A549 treated with Hydrocortisone at 1 μM for 4 hours (cell line): Measurements from ENCODE around the gene PEX10. TPM values are rescaled to one million over a fixed set of nuclear protein-coding genes. Genes with fewer than 3 reads are reported as not detected.

ENCODE experiments used
- total RNA-seq: library from RNA; stranded (reverse); fragments of 200-300 nt; extraction: Qiagen RNA extraction; gene quantifications from 5 replicates; pipeline ENCODE4 v1.2.3, GENCODE V29; 2022

PEX10 gene
- total RNA-seq: 19.1 to 25.3 TPM (median 23.1 TPM) in 5 replicates

DNA sequence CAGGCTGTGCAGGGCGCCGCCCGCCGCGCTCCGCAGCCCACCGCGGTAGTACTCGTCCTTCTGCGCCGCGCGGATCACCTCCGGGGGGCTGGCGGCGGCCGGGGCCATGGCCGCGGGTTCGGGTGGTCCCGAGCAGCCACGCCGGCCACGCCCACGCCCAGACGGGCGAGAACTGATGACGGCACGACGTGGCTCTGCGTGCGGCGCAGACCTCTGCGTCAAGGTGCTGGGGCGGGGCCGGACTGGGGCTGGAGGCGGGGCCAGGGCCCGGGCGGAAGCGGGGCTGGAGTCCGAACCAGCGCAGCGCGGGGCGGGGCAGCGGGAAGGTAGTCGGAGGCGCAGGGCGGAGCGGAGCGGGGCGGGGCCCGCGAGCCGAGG lies at the start of gene PEX10:
Gene PEX10, minus strand, starts transcription at position 170 of the 378 bp plus-strand sequence. Its CDS starts 62 bp downstream, at position 108.

DNA sequence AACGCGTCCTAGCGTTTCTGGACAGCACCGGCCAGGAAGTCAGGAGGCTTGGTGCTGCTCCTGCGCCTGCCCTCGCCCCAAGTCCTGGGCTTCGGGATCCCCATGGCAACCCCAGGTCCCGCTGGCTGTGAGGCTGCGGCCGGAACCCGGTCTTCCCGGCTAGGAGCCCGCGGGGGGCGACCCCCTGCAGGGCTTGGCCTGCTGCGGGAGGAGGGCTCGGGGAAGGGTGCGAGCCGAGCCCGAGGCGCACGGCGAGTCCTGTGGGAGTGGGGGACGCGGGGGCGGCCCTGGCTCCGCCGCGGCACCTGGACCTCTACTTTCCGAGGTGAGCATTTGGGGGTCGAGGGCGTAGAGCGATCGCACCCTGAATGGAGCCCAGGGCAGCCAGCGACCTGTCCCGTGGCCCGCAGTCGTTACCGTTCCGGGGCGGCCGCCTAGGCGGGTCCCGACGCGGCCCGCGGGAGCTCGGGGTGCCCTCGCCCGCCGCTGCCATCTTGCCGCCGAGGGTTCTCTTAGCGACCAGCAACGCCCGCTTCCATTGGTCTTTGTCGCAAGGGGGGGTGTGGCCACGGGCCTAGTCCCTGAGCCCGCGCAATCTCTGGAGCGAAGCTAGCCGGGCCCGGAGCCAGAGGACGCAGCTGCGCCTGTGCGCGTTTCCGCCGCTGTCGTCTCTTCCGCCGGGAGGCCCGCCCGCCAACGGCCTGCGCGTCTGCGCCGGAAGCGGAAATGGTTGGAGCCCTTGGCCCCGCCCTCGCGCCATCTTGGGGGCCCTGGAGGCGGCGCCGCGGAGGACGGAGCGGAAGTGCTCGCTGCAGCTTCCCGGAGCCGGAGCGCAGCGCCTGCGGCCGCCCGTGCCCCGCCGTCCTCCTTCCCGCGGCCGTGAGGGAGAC lies 21.1 kb downstream of the PEX10 start, which contains the start of the genes MORN1 and RER1:
Gene MORN1, minus strand, starts transcription at position 514 of the 890 bp plus-strand sequence. Its CDS starts 21 bp downstream, at position 493.
Gene RER1, plus strand, starts transcription at position 801 of the 890 bp plus-strand sequence. CDS start 3,950 bp downstream, outside the sequence.

Other genes with a start within 250 kb of the PEX10 start
- 36.4 to 59.0 TPM (median 53.5 TPM) in 5 replicates for gene FAAP20, start 217.8 kb downstream of the PEX10 start, total RNA-seq
- gene SKI, start 184.2 kb downstream of the PEX10 start, total RNA-seq: 22.2 to 26.2 TPM (median 24.7 TPM) in 5 replicates
- gene MORN1, start 21.0 kb downstream of the PEX10 start, total RNA-seq: 5.1 to 6.2 TPM (median 6.0 TPM) in 5 replicates
- gene RER1, start 20.7 kb downstream of the PEX10 start, total RNA-seq: 92.4 to 123 TPM (median 122 TPM) in 5 replicates
- 0.24 to 0.43 TPM (median 0.33 TPM) in 5 replicates for gene PLCH2, start 63.7 kb upstream of the PEX10 start, total RNA-seq
- gene PANK4, start 114.0 kb upstream of the PEX10 start, total RNA-seq: 8.3 to 11.8 TPM (median 10.3 TPM) in 5 replicates
- gene HES5, start 117.7 kb upstream of the PEX10 start, total RNA-seq: not detected in 5 replicates
- 0.14 to 0.55 TPM (median 0.28 TPM) in 5 replicates for gene TNFRSF14, start 143.8 kb upstream of the PEX10 start, total RNA-seq
- gene PRXL2B, start 174.2 kb upstream of the PEX10 start, total RNA-seq: 19.7 to 25.6 TPM (median 21.2 TPM) in 5 replicates
- 0.16 to 0.20 TPM in 2 of 5 replicates, not detected in the others for gene MMEL1, start 220.5 kb upstream of the PEX10 start, total RNA-seq